C1 segment of cervical spinal cord (tissue), 14 donors: ENCODE measurements around the gene SUPT3H.
"Not testable (repeated sequence)": the region's sequence is repeated elsewhere in the genome, so short reads cannot be mapped to it uniquely, and the experiment has no call there.

Experiments used
- DNase-seq, 14 donors: peaks; one replicate each; lab custom pipeline; 2025; lab: John Stamatoyannopoulos, UW

The SUPT3H gene

GRCh38 chr6:45067446-45067845 lies 310.3 kb downstream of the SUPT3H start:
- DNase-seq: not testable (repeated sequence)

GRCh38 chr6:45062659-45063058 lies 315.1 kb downstream of the SUPT3H start:
- DNase-seq: not testable (repeated sequence)

- DNase-seq: no peak
Measured at GRCh38 chr6:45057711-45058110, 320.0 kb downstream of the SUPT3H start.

- no peak for DNase-seq
Measured at GRCh38 chr6:45054610-45055009, 323.1 kb downstream of the SUPT3H start.

- DNase-seq: no peak
Measured at GRCh38 chr6:45052325-45052724, 325.4 kb downstream of the SUPT3H start.

- DNase-seq: no peak
Measured at GRCh38 chr6:45049188-45049843, 328.4 kb downstream of the SUPT3H start.

- DNase-seq: no peak
Measured at GRCh38 chr6:45047573-45047972, 330.2 kb downstream of the SUPT3H start.

GRCh38 chr6:45045253-45045601 lies 332.5 kb downstream of the SUPT3H start:
- DNase-seq: no peak

GRCh38 chr6:45044510-45045252 lies 333.1 kb downstream of the SUPT3H start:
- DNase-seq: no peak

- DNase-seq: no peak
Measured at GRCh38 chr6:45044086-45044485, 333.6 kb downstream of the SUPT3H start.

- DNase-seq: not testable (repeated sequence)
Measured at GRCh38 chr6:45042673-45043072, 335.1 kb downstream of the SUPT3H start.

GRCh38 chr6:45038226-45038625 lies 339.5 kb downstream of the SUPT3H start:
- DNase-seq: no peak

GRCh38 chr6:45036103-45036502 lies 341.6 kb downstream of the SUPT3H start:
- no peak for DNase-seq

GRCh38 chr6:45032426-45032825 lies 345.3 kb downstream of the SUPT3H start:
- no peak for DNase-seq

GRCh38 chr6:45031601-45032000 lies 346.1 kb downstream of the SUPT3H start:
- no peak for DNase-seq

GRCh38 chr6:45027126-45027525 lies 350.6 kb downstream of the SUPT3H start:
- DNase-seq: no peak

GRCh38 chr6:45026003-45026516 lies 351.7 kb downstream of the SUPT3H start:
- no peak for DNase-seq

GRCh38 chr6:45024610-45025009 lies 353.1 kb downstream of the SUPT3H start:
- DNase-seq: no peak

- DNase-seq: no peak
Measured at GRCh38 chr6:45021676-45022075, 356.1 kb downstream of the SUPT3H start.

- DNase-seq: no peak
Measured at GRCh38 chr6:45012687-45013086, 365.0 kb downstream of the SUPT3H start.

GRCh38 chr6:45009576-45009975 lies 368.2 kb downstream of the SUPT3H start:
- no peak for DNase-seq

GRCh38 chr6:45006893-45007292 lies 370.8 kb downstream of the SUPT3H start:
- no peak for DNase-seq

- DNase-seq: no peak
Measured at GRCh38 chr6:45003961-45004360, 373.8 kb downstream of the SUPT3H start.
